ENCODE results near the gene C2. TPM values are rescaled to one million over a fixed set of nuclear protein-coding genes. Genes with fewer than 3 reads are reported as not detected.

Gene C2
- total RNA-seq, 1 donor from 2014 or later: 2.2 TPM

DNA sequence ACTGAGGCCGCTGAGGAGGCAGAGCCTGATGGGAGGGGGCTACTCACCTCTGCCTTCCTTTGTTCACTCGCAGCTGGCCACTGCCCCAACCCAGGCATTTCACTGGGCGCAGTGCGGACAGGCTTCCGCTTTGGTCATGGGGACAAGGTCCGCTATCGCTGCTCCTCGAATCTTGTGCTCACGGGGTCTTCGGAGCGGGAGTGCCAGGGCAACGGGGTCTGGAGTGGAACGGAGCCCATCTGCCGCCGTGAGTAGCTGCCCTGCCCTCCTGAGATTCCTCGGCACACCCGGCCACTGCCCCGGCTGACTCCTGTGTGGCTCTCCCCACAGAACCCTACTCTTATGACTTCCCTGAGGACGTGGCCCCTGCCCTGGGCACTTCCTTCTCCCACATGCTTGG is 6.0 kb downstream of the C2 start:
- Mint-ChIP-seq H3K4me3 (no peak overlapping the region), H3K27me3 (peaks cover 4% of the 10 kb centered on the region), H3K27ac (no peak overlapping the region), H3K9me3 (no peaks in the 10 kb centered on the region), H3K36me3 (no peaks in the 10 kb centered on the region), H3K4me1 (ENCODE audit: unreplicated experiment) (no peaks in the 10 kb centered on the region)
- no peak for DNase-seq (ENCODE audit: extremely low spot score, unreplicated experiment)
- TF ChIP-seq, protein P1, sequence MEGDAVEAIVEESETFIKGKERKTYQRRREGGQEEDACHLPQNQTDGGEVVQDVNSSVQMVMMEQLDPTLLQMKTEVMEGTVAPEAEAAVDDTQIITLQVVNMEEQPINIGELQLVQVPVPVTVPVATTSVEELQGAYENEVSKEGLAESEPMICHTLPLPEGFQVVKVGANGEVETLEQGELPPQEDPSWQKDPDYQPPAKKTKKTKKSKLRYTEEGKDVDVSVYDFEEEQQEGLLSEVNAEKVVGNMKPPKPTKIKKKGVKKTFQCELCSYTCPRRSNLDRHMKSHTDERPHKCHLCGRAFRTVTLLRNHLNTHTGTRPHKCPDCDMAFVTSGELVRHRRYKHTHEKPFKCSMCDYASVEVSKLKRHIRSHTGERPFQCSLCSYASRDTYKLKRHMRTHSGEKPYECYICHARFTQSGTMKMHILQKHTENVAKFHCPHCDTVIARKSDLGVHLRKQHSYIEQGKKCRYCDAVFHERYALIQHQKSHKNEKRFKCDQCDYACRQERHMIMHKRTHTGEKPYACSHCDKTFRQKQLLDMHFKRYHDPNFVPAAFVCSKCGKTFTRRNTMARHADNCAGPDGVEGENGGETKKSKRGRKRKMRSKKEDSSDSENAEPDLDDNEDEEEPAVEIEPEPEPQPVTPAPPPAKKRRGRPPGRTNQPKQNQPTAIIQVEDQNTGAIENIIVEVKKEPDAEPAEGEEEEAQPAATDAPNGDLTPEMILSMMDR (conservative IDR thresholded peaks at IDR 0.05): no peak

DNA sequence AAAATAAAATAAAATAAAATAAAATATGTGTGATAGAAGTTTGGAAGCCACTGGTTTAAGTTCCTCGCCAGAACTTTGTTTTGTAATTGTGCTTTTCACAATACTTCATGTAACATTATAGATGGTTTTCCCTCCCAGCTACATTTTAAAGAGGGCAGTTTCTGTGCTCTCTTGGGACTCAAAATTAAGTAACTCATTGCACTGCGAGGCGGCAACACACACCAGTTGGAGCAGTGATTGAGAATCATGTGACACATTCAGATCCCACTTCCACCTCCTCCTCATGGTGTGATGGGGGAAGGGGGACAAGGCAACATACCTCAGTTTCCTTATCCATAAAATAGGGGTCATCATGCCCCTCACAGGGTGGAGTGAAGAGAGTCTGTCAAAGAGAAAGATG is 7.5 kb downstream of the C2 start:
- Mint-ChIP-seq H3K4me1 (ENCODE audit: unreplicated experiment) (no peaks in the 10 kb centered on the region), H3K36me3 (no peaks in the 10 kb centered on the region), H3K27ac (no peak overlapping the region), H3K9me3 (no peaks in the 10 kb centered on the region), H3K4me3 (no peak overlapping the region), H3K27me3 (peaks cover 4% of the 10 kb centered on the region)
- TF ChIP-seq, protein P1 (conservative IDR thresholded peaks at IDR 0.05): no peak
- no peak for DNase-seq (ENCODE audit: extremely low spot score, unreplicated experiment)

DNA sequence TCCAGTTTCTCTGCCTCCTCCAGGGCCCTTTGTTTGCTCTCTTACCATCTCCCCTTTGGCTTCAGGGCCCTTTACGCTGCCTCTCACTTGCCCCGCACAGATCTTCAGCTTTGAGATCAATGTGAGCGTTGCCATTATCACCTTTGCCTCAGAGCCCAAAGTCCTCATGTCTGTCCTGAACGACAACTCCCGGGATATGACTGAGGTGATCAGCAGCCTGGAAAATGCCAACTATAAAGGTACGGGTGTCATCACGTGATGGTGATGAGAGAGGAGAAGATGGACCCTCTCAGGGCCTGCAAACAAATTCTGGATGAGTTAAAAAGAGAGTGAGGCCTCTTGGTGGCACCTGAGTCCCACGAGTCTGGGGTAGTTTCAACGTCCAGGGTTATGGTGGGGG is 8.3 kb downstream of the C2 start:
- TF ChIP-seq, protein P1 (conservative IDR thresholded peaks at IDR 0.05): no peak
- Mint-ChIP-seq H3K4me1 (ENCODE audit: unreplicated experiment) (peaks cover 7% of the 10 kb centered on the region), H3K36me3 (no peaks in the 10 kb centered on the region), H3K4me3 (no peak overlapping the region), H3K27ac (no peak overlapping the region), H3K9me3 (no peaks in the 10 kb centered on the region), H3K27me3 (peaks cover 4% of the 10 kb centered on the region)
- no peak for DNase-seq (ENCODE audit: extremely low spot score, unreplicated experiment)

DNA sequence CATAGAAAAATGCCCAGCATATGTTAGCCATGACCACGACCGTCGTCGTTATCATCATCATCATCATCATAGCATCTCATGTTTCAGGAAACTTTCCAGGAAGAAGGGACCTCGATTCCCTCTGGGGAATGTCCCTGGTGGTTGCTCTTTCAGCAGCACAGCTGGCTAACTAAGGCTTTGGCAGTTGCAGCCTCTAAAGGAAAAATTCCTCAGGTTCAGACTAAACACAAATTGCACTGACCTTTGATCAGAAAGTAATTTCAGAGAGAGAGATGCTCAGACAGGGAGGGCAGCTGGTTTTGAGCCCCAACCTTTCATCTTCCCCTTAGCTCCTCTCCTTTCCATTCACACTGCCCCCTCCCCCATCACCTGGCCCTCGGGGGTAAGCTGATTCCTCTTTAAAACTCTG is 12.7 kb downstream of the C2 start:
- Mint-ChIP-seq H3K36me3 (no peaks in the 10 kb centered on the region), H3K27me3 (peaks cover 15% of the 10 kb centered on the region), H3K27ac (no peak overlapping the region), H3K4me3 (no peak overlapping the region), H3K9me3 (no peaks in the 10 kb centered on the region), H3K4me1 (ENCODE audit: unreplicated experiment) (peaks cover 8% of the 10 kb centered on the region)
- no peak for DNase-seq (ENCODE audit: extremely low spot score, unreplicated experiment)
- TF ChIP-seq, protein P1 (conservative IDR thresholded peaks at IDR 0.05): no peak

DNA sequence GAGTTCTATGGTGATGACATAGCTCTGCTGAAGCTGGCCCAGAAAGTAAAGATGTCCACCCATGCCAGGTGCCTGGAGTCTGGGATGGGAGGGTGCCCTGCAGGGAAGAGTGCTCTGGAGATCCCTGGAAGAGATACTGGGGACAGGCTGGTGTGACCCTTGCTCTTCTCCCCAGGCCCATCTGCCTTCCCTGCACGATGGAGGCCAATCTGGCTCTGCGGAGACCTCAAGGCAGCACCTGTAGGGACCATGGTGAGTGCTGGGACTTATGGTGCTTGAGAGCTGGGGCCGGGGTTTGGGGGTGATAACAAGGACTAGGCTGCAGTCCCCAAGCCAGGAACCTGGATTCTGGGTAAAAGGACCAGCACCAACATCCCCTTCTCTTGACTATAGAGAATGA is 16.2 kb downstream of the C2 start:
- Mint-ChIP-seq H3K4me1 (ENCODE audit: unreplicated experiment) (peaks cover 12% of the 10 kb centered on the region), H3K9me3 (no peaks in the 10 kb centered on the region), H3K4me3 (no peak overlapping the region), H3K27ac (no peak overlapping the region), H3K36me3 (no peaks in the 10 kb centered on the region), H3K27me3 (peaks cover 26% of the 10 kb centered on the region)
- DNase-seq (ENCODE audit: extremely low spot score, unreplicated experiment): no peak
- TF ChIP-seq, protein P1 (conservative IDR thresholded peaks at IDR 0.05): no peak

DNA sequence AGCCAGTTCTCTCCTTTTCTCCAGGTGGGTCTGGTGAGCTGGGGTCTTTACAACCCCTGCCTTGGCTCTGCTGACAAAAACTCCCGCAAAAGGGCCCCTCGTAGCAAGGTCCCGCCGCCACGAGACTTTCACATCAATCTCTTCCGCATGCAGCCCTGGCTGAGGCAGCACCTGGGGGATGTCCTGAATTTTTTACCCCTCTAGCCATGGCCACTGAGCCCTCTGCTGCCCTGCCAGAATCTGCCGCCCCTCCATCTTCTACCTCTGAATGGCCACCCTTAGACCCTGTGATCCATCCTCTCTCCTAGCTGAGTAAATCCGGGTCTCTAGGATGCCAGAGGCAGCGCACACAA is 17.6 kb downstream of the C2 start:
- Mint-ChIP-seq H3K4me3 (no peak overlapping the region), H3K27me3 (peaks cover 26% of the 10 kb centered on the region), H3K4me1 (ENCODE audit: unreplicated experiment) (peaks cover 12% of the 10 kb centered on the region), H3K36me3 (no peaks in the 10 kb centered on the region), H3K9me3 (no peaks in the 10 kb centered on the region), H3K27ac (peak overlapping the region; percentile 81)
- DNase-seq (ENCODE audit: extremely low spot score, unreplicated experiment): no peak
- TF ChIP-seq, protein P1 (conservative IDR thresholded peaks at IDR 0.05): no peak
